Stimulated activated CD8-positive, alpha-beta memory T cell treated with anti-CD3 and anti-CD28 coated beads, Interleukin-4, amount 100 ng/mL, for 4 hours (primary cell): ENCODE results near the gene FGF22.
"Not testable (repeated sequence)": the region's sequence is repeated elsewhere in the genome, so short reads cannot be mapped to it uniquely, and the experiment has no call there.

ENCODE experiments used
- DNase-seq, 2 donors: peaks; one replicate each; pipeline ENCODE4 v3.0.0-alpha.2; 2020; ENCODE audit warnings: low read depth in 2 of 2, low spot score in 1 of 2

The FGF22 gene

GRCh38 chr19:658059-658839 lies 18.6 kb downstream of the FGF22 start:
- DNase-seq = no peak

DNA sequence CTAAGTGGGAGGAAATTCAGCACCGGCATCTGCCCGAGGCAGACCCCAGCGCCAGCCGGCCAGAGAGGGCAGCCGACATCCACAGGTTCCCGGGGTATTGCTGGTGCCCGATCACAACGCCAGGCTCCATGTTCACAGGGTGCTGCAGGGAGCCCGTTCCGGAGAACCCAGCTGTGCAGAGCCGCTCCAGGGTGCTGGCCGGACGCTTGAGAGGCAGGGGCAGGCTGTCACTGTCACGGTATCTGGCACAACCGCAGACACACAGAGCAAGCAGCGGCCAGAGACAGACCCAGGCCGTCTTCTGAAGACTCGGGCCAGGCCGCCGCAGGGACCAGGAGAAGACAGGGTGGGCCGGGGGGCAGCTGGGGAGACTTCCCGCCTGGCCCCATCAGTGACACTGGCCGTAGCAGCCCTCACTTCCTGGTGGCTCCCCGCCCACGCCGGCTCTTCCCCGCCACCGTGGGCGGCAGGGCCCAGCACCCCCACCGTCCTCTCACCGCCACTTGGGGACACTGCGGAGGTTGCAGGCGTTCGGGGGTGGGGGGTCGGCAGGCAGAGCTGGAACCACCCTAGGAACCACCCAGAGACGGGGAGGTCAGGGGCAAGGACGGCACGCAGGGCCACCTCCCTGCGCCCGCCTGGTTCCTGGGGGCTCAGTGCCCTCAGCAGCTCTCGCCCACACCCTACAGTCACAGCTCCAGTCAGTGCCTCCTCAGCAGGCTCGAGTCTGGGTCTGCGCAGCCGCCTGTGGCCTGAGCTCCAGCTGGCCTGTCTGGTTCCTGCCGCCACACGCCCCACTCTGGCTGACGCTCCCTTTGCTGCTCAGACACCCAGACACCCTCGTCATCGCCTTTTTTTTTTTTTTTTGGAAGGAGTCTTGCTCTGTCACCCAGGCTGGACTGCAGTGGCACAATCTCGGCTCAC lies 19.5 kb downstream of the FGF22 start:
- DNase-seq = peak in 1 of 2 donors; percentile 49

DNA sequence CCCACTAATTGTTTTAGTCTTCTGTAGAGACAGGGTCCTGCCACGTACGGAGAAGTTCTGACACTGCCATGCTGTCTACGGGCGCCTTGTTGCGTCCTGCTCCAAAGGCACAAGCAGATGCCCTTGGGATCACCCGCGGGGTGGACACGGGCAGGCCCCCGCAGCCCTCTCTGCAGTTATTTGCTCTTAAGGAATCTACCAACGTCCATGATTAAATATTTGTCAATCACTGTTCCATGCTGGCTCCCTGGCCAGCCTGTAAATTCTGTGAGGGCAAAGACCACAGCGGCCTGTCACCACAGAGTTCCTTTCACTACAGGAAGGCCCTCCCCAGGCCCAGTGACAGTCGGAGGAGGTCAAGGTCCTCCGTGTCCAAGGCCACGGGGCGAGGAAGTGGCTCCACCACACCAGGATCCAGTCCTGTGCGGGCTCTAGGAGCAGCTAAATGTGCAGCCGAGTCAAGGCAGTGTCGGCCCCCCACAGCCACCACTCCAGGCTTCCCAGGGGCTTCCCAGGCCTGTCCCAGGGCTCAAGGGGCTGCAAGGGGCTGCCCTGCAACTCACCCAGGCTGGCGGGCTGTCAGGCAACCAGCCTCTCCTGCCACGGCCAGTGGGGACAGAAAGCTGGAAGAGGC lies 21.2 kb downstream of the FGF22 start:
- DNase-seq = no peak

DNA sequence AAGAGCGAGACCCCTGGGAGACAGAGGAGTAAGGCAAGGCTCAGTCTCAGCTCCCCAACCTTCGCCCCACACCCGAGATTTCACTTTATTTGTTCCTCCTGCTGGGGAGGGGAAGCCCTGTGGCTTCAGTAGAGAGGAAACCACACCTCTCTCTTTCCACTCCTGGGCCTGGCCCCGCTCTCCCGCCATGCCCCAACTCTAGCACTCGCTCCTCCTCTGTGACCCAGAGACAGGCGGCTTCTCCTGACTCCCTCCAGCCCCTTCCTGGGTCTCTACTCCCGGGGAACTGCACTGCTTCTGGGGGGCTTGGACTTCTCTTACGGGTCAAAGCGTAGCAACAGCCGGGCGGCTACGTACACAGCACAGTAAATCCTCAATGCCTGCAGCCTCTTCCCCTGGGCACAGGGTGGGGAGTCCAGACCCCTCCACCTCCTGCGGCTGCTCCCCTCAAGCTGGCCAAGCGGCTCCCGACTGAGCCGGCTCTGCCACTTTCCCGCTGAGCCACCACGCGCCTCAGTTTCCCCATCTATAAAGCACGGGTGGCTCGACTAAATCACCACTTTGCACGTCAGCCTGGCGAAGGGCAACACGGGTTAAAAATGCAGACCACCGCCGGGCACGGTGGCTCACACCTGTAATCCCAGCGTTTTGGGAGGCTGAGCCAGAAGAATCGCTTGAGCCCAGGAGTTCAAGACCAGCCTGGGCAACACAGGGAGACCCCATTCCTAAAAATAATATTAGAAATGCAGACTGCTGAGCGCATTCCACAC lies 21.9 kb downstream of the FGF22 start:
- peak in 1 of 2 donors; percentile 38 for DNase-seq

- DNase-seq = peak; percentile 48 to 57
Measured at GRCh38 chr19:662207-662961, 22.7 kb downstream of the FGF22 start.

DNA sequence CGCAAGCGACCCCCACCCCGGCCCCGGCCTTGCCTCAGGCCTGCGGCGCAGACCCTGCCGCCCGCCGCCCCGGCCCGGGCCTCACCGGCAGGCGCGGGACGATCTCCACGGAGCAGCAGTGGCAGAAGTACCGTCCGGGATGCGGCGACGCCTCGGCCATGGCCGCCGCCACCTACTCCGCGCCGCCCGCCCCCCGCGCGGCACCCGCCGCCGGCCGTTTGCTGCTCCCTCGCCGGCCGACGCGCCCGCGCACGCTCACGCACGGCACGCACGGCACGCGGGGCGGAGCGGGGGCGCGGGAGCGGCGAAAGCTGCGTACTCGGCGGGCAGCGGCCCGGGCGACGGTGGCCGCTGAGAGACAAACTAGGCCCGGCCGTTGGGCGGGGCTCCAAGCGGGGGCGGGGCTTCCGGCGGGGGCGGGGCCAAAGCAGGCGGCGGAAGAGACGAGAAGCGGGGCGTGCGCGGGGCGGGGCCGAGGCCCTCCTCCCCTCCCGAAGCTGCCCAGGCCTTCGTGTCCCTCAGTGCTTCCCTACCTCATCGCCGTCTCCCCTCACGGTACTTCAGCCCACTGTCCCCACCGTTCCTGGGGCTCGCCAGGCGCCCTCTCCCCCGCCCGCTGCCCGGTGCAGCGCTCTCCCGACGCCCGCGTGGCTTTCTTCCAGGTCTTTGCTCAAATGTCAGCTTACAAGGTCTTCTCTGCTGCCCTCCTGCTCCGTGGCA lies 23.4 kb downstream of the FGF22 start, which contains the start of gene RNF126:
TSS of gene RNF126 (minus strand) at position 253 of the 720 bp plus-strand sequence. CDS start at position 160, 93 bp downstream.
- peak; percentile 90 to 93 for DNase-seq

DNA sequence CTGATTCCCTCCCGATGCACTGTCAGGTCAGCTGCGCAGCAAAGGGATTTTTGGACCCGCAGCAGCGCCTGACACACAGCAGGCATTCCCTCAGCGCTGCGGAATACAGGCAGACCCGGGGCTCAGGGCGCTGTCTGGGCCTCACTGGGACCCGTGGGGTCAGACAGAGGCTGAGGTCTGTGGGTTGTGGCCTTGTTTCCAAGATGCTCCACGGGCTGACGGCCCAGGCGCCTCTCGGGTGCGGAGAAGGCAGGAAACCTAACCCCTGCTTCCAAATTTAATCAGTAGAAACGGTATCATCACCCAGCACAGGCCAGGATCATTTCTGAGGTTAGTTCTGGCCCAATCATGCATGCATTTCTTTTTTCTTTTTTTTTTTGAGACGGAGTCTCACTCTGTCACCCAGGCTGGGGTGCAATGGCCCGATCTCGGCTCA lies 24.0 kb downstream of the FGF22 start:
- DNase-seq = no peak

DNA sequence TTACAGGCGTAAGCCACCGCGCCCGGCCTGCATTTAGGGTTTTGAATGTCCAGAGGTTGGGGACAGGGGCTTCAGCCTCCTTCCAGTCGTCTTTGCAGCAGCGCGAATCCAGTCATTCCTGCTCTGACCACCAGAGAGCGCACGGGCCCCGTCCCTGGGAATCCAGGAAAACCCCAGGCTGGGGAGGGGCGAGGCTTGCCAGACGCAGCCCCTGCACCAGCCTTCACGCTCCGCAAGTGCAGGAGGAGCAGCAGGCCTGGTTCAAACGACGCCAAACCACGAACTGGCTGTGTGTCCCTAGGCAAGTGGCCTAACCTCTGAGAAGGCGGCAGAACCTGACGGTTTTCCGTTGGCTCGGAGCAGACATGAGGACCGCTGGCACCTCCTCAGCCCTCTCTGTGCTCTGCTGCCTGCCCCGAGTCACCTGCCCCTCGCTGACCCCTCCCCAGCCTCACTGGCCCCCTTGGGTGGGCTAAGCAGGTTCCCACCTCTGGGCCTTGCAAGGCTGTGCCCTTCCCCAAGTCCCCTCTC lies 25.3 kb downstream of the FGF22 start:
- DNase-seq = peak; percentile 55 to 59

GRCh38 chr19:666985-667573 lies 27.4 kb downstream of the FGF22 start:
- DNase-seq = not testable (repeated sequence)

DNA sequence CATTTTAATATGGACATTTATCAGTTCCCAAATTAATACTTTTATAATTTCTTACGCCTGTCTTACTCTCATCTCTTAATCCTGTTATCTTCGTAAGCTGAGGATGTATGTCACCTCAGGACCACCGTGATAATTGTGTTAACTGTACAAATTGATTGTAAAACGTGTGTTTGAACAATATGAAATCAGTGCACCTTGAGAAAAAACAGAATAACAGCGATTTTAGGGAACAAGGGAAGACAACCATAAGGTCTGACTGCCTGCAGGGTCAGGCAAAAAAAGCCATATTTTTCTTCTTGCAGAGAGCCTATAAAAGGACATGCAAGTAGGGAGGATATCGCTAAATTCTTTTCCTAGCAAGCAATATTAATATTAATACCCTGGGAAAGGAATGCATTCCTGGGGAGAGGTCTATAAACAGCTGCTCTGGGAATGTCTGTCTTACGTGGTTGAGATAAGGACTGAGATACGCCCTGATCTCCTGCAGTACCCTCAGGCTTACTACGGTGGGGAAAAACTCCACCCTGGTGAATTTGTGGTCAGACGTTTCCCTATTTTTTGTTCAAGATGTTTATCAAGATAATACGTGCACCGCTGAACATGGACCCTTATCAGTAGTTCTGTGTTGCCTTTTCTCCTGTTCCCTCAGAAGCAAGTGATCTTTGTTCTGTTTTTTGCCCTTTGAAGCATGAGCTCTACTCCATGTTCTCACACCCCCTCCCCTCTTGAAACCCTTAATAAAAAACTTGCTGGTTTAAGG lies 29.2 kb downstream of the FGF22 start:
- not testable (repeated sequence) for DNase-seq

GRCh38 chr19:670609-671075 lies 31.0 kb downstream of the FGF22 start:
- DNase-seq = no peak

DNA sequence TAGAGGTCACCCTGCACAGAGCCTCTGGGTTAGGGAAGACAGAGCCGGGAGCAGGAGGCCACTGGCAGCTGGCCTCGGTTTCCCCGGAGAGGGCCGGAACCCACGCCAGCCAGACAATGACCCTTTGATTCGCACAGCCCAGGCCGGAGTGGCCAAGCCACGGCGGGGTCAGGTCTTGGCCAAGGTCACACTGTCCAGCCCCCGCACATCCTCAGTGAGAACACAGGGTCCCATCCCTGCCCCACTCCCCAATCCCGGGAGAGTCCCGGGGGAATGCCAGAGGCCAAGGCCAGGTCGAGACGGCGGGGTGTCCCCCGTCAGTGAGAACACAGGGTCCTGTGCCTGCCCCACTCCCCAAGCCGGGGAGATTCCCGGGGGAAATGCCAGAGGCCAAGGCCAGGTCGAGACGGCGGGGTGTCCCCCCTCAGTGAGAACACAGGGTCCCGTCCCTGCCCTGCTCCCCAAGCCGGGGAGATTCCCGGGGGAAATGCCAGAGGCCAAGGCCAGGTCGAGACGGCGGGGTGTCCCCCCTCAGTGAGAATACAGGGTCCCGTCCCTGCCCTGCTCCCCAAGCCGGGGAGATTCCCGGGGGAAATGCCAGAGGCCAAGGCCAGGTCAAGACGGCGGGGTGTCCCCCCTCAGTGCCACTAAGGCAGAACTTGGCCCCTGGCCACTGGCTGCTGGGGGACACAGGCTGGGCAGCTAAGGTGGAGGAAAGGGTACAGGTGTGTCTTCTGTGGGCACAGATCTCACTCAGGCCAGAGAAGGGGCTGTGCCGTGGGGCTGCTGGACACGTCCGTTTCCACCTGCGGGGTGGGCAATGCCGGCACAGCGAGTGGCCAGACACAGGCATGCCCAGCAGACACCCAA lies 34.8 kb downstream of the FGF22 start:
- no peak for DNase-seq

- no peak for DNase-seq
Measured at GRCh38 chr19:676007-676338, 36.3 kb downstream of the FGF22 start.

DNA sequence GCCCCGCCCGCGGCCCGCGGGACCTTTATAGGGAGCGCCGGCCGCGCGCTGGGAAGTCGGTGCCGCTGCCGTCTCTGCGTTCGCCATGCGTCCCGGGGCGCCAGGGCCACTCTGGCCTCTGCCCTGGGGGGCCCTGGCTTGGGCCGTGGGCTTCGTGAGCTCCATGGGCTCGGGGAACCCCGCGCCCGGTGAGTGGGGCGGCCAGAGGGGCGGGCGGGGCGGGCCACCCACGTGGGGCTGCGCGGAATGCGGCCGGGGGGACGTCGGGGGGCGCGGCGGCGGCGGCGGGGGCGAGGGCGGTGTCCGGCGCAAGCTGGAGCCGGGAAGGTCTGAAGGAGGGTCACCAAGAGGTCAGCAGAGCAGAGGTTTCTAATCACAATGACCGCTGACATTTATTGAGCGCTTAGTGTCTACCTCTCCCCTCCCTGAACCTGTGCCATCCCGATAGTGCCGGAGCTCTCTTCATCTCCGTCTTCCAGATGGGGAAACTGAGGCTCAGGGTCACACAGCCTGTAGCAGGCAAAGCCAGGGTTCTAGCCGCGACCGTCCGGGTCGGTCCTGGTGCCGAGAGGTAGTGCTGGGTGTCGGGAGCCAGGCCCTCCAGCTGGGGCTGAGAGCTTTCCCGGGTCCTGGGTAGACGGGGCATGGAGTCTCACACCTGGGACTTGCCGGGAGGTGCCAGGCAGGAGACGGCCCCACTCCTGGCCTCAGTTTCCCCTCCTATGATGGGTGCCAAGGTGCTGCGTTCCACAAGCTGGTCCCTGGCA lies 36.8 kb downstream of the FGF22 start, which contains the start of gene FSTL3:
TSS of gene FSTL3 (plus strand) at position 54 of the 767 bp plus-strand sequence. CDS start at position 86, 32 bp downstream.
- DNase-seq = no peak

DNA sequence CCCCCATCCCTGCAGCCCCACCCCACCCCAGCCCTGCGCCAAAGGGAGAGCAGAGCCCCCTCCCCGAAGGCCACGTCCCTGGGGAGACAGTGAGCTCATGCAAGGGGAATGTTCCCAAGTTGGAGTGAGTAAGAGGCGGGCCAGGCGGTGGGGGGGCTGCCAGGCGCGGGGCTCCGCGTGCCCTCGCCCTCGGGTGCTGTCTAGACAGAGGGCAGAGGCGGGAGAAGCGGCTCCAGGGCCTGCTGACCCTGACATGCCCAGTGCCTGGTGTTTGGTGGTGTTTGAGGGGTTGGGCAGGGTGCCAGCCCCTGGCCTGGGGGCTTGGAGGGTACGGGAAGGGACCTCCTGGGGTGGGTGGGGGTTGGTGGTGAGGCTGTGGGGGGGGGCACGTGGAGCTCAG lies 37.5 kb downstream of the FGF22 start:
- no peak for DNase-seq
